Peyer's patch (tissue), 4 donors: Measurements from ENCODE around the gene PLEKHH3.

Experiments used
- POLR2A ChIP-seq, 2 donors: fragments of 450-650 bp; IDR thresholded peaks; one replicate each; pipeline ENCODE4 v1.5.1; 2017; ENCODE audit warnings: antibody characterized with exemption in 2 of 2, mild to moderate bottlenecking in 2 of 2, moderate library complexity in 2 of 2
- TF ChIP-seq, protein P1 (sequence below), 6 experiments: fragments of 450-650 bp in 4 of 6; fragments of 200-600 bp in 2 of 6; sonication (generic) in 1 of 6; IDR thresholded peaks; one replicate each; pipeline ENCODE4 v1.5.1; 2017 to 2019; ENCODE audit warnings: antibody characterized with exemption in 6 of 6, mild to moderate bottlenecking in 3 of 6, moderate library complexity in 1 of 6

DNA sequence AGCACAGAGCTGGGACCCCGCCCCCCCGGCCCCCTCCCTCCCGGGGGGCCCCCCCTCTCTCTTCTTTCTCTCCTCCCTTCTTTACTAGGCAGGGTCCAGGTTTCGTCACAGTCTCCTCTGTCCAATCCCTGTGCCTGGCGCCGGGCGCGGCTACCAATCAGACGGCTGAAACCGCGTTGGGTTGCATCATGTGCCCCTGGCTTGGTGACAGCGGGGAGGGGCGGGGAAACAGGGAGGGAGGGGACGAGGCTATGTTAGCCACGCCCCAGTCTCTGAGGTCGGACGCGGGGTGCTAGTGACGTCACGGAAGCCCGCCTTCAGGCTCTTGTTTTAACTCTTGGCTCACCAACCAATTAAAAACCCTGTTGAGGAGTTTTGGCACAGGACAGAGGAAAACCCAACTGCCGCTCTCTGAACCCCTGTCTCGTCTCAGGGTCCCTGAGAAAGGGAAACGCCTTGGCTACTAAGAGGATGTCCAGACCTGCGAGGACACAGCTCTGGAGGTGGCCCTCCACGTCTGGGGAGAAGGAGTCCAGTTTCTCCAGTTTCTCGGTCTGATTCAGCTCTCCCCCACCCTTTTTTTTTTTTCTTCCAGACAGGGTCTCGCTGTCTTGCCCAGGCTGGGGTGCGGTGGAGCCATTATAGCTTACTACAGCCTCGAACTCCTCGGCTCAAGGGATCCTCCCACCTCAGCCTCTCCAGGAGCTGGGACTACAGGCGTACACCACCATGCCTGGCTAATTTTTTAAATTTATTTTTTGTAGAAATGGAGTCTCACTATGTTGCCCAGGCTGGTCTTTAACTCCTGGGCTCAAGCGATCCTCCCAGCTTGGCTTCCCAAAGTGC, 441 bp upstream of the PLEKHH3 start:
- TF ChIP-seq, protein P1, sequence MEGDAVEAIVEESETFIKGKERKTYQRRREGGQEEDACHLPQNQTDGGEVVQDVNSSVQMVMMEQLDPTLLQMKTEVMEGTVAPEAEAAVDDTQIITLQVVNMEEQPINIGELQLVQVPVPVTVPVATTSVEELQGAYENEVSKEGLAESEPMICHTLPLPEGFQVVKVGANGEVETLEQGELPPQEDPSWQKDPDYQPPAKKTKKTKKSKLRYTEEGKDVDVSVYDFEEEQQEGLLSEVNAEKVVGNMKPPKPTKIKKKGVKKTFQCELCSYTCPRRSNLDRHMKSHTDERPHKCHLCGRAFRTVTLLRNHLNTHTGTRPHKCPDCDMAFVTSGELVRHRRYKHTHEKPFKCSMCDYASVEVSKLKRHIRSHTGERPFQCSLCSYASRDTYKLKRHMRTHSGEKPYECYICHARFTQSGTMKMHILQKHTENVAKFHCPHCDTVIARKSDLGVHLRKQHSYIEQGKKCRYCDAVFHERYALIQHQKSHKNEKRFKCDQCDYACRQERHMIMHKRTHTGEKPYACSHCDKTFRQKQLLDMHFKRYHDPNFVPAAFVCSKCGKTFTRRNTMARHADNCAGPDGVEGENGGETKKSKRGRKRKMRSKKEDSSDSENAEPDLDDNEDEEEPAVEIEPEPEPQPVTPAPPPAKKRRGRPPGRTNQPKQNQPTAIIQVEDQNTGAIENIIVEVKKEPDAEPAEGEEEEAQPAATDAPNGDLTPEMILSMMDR (IDR thresholded peaks at IDR 0.05): no peak
- TF ChIP-seq POLR2A (IDR thresholded peaks at IDR 0.05): no peak
